OCI-LY1 (cell line): ENCODE results near the gene LARP1.
A peak's percentile ranks its signal among the peaks of the same experiment; 100 is the strongest.

ENCODE experiments used
- H2AFZ ChIP-seq: fragments of 200-600 bp; sonication (generic), shearing (Covaris generic); 2 replicates; pipeline ENCODE4 v1.6.0; 2014; ENCODE audit warnings: antibody characterized with exemption, mild to moderate bottlenecking, low read length
- H3F3A ChIP-seq: fragments of 200-600 bp; sonication (generic), shearing (Covaris generic); 2 replicates; pipeline ENCODE4 v1.6.0; 2014; ENCODE audit warnings: mild to moderate bottlenecking, antibody characterized with exemption, low read length, moderate library complexity; ENCODE audit not compliant: insufficient read depth
- H3K27ac ChIP-seq: fragments of 200-600 bp; sonication (generic); 2 replicates; pipeline ENCODE4 v1.5.1; 2014; ENCODE audit warnings: low read length, mixed run types, mild to moderate bottlenecking, low read depth; ENCODE audit not compliant: poor library complexity, severe bottlenecking
- H3K27me3 ChIP-seq: fragments of 200-600 bp; sonication (generic); 2 replicates; pipeline ENCODE4 v1.6.0; 2014; ENCODE audit warnings: antibody characterized with exemption, mild to moderate bottlenecking, low read length, moderate library complexity; ENCODE audit not compliant: insufficient read depth
- H3K36me3 ChIP-seq: fragments of 200-600 bp; sonication (generic); 2 replicates; pipeline ENCODE4 v1.6.1; 2014; ENCODE audit warnings: mild to moderate bottlenecking, antibody characterized with exemption, low read length, moderate library complexity, mixed read lengths; ENCODE audit not compliant: insufficient read depth
- H3K4me1 ChIP-seq: fragments of 200-600 bp; sonication (generic); 2 replicates; pipeline ENCODE4 v1.5.1; 2014; ENCODE audit warnings: mild to moderate bottlenecking, low read length, moderate library complexity; ENCODE audit not compliant: insufficient read depth, severe bottlenecking
- H3K4me2 ChIP-seq: fragments of 200-600 bp; sonication (generic), shearing (Covaris generic); 2 replicates; pipeline ENCODE4 v1.6.1; 2014; ENCODE audit warnings: low read length
- H3K4me3 ChIP-seq: fragments of 200-600 bp; sonication (generic); 2 replicates; pipeline ENCODE4 v1.5.1; 2014; ENCODE audit warnings: low read length, low read depth, mild to moderate bottlenecking, mixed read lengths; ENCODE audit not compliant: poor library complexity, severe bottlenecking
- H3K79me2 ChIP-seq: fragments of 200-600 bp; shearing (Covaris generic); 2 replicates; pipeline ENCODE4 v1.6.1; 2016; ENCODE audit warnings: mixed run types, low read length, mixed read lengths; ENCODE audit not compliant: insufficient read depth
- H3K9ac ChIP-seq: fragments of 200-600 bp; sonication (generic), shearing (Covaris generic); 2 replicates; pipeline ENCODE4 v1.6.1; 2014; ENCODE audit warnings: mild to moderate bottlenecking, low read length, mixed read lengths
- H3K9me2 ChIP-seq: fragments of 200-600 bp; sonication (generic), shearing (Covaris generic); 2 replicates; pipeline ENCODE4 v1.6.1; 2014; ENCODE audit warnings: low read depth, mild to moderate bottlenecking, low read length, mixed read lengths
- H3K9me3 ChIP-seq: fragments of 200-600 bp; shearing (Covaris generic); 2 replicates; pipeline ENCODE4 v1.6.1; 2014; ENCODE audit warnings: low read length, mixed read lengths
- H4K20me1 ChIP-seq: fragments of 200-600 bp; sonication (generic), shearing (Covaris generic); 2 replicates; pipeline ENCODE4 v1.6.0; 2016; ENCODE audit warnings: mild to moderate bottlenecking, low read length; ENCODE audit not compliant: insufficient read depth
- EZH2 ChIP-seq: fragments of 200-600 bp; sonication (generic), shearing (Covaris generic); IDR thresholded peaks from 2 replicates; pipeline ENCODE4 v1.8.0; 2017; ENCODE audit warnings: borderline replicate concordance, mixed run types, mild to moderate bottlenecking, antibody characterized with exemption, low read length, moderate library complexity, mixed read lengths
- TF ChIP-seq, protein P1 (sequence below): fragments of 200-600 bp; sonication (generic), shearing (Covaris generic); IDR thresholded peaks from 2 replicates; pipeline ENCODE4 v1.5.1; 2017; ENCODE audit warnings: mild to moderate bottlenecking, antibody characterized with exemption, low read length, moderate library complexity, mixed read lengths

Gene LARP1

DNA sequence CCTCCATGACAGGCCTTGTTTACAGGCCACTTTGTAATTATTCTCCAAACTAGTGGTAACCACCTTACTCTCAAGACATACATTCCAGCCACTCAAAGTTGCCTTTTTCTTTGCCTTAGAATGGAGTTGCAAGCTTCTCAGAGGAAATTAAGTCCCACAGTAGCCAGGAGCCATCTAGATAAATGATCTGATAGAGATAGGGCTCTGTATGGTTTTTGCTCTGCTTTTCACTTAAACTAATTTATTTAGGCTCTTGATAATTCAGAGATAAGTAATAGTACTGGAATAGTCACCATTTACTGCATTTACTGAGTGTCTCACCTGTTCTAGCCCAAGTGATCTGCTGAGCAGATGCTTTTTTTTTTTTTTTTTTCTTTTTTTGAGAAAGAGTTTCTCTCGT is 7.5 kb downstream of the LARP1 start:
- peaks cover 17% of the 10 kb centered on the region; the same call in 1 of the 2 replicates for H3K36me3 ChIP-seq
- H3K4me1 ChIP-seq = peaks cover 95% of the 10 kb centered on the region
- H3K9ac ChIP-seq = no peak overlapping the region
- H3K27ac ChIP-seq = no peak overlapping the region
- no peaks in the 10 kb centered on the region for H3F3A ChIP-seq
- H3K4me2 ChIP-seq = peak overlapping the region; percentile 14; the same call in 1 of the 2 replicates
- no peaks in the 10 kb centered on the region for H3K9me2 ChIP-seq
- no peak overlapping the region for H3K4me3 ChIP-seq
- no peak for TF ChIP-seq EZH2
- TF ChIP-seq, protein P1, sequence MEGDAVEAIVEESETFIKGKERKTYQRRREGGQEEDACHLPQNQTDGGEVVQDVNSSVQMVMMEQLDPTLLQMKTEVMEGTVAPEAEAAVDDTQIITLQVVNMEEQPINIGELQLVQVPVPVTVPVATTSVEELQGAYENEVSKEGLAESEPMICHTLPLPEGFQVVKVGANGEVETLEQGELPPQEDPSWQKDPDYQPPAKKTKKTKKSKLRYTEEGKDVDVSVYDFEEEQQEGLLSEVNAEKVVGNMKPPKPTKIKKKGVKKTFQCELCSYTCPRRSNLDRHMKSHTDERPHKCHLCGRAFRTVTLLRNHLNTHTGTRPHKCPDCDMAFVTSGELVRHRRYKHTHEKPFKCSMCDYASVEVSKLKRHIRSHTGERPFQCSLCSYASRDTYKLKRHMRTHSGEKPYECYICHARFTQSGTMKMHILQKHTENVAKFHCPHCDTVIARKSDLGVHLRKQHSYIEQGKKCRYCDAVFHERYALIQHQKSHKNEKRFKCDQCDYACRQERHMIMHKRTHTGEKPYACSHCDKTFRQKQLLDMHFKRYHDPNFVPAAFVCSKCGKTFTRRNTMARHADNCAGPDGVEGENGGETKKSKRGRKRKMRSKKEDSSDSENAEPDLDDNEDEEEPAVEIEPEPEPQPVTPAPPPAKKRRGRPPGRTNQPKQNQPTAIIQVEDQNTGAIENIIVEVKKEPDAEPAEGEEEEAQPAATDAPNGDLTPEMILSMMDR = no peak
- no peak overlapping the region for H2AFZ ChIP-seq
- H3K79me2 ChIP-seq = peaks cover 100% of the 10 kb centered on the region
- H3K27me3 ChIP-seq = no peaks in the 10 kb centered on the region
- no peaks in the 10 kb centered on the region for H3K9me3 ChIP-seq
- H4K20me1 ChIP-seq = no peaks in the 10 kb centered on the region

DNA sequence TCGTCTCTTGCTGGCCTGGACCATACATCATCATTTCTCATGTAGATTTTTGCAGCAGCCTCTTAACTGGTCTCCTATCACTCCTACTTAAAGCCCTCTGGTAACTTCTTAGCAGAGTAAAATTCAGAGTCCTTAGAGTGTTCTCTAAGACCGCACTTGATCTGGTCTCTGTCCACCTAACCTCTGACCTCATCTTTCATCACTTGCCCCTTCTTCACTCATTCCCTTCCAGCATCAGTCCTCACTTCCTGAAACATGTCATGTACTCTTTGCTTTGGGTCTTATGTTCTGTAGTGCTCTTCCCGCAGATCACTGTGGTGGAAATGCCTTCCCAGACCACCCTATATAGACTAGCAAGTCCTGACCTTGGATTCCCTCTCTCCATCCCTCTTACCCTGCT is 9.8 kb downstream of the LARP1 start:
- Histone ChIP-seq H3K4me2 (peak overlapping the region; percentile 45; the same call in 1 of the 2 replicates), H3K27me3 (no peaks in the 10 kb centered on the region), H3K9ac (no peak overlapping the region), H2AFZ (no peak overlapping the region), H3F3A (no peaks in the 10 kb centered on the region), H3K36me3 (peaks cover 17% of the 10 kb centered on the region; the same call in 1 of the 2 replicates), H3K27ac (peak overlapping the region; percentile 11), H3K9me3 (no peaks in the 10 kb centered on the region), H3K79me2 (peaks cover 100% of the 10 kb centered on the region), H3K4me3 (no peak overlapping the region), H3K9me2 (no peaks in the 10 kb centered on the region), H3K4me1 (peaks cover 95% of the 10 kb centered on the region), H4K20me1 (no peaks in the 10 kb centered on the region)
- TF ChIP-seq, protein P1 = no peak
- no peak for TF ChIP-seq EZH2

DNA sequence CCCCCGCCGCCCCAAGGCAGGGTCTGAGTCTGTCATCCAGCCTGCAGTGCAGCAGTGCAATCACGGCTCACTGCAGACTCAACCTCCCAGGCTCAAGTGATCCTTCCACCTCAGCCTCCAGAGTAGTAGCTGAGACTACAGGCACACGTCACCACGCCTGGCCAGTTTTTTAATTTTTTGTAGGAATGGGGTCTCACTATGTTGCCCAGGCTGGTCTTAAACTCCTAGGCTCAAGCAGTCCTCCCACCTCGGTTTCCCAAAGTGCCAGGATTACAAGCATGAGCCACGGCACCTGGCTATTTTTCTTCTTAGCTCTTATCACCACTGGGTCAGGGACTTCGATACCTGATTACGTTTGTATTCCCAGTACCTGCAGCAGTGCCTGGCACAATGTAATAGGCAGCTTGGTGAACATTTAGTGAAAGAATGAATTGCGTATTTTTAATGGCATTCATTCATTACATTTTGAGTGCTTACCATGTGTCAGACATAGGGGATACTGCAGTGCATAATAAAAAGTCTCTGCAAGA is 10.3 kb downstream of the LARP1 start:
- peak overlapping the region; percentile 11 for H3K27ac ChIP-seq
- no peaks in the 10 kb centered on the region for H3K9me3 ChIP-seq
- H3K36me3 ChIP-seq = peaks cover 17% of the 10 kb centered on the region; the same call in 1 of the 2 replicates
- TF ChIP-seq, protein P1 = no peak
- no peak for TF ChIP-seq EZH2
- H3K9ac ChIP-seq = no peak overlapping the region
- no peaks in the 10 kb centered on the region for H3K9me2 ChIP-seq
- peak overlapping the region; percentile 45; the same call in 1 of the 2 replicates for H3K4me2 ChIP-seq
- H3F3A ChIP-seq = no peaks in the 10 kb centered on the region
- H4K20me1 ChIP-seq = no peaks in the 10 kb centered on the region
- peaks cover 100% of the 10 kb centered on the region for H3K79me2 ChIP-seq
- peaks cover 95% of the 10 kb centered on the region for H3K4me1 ChIP-seq
- H2AFZ ChIP-seq = no peak overlapping the region
- H3K27me3 ChIP-seq = no peaks in the 10 kb centered on the region
- H3K4me3 ChIP-seq = no peak overlapping the region
